SKM-1 (cell line): ENCODE measurements around the gene MAP1S.

Source experiments
- DNase-seq: peaks from one replicate; lab custom pipeline; 2025; ENCODE audit not compliant: unreplicated experiment; lab: John Stamatoyannopoulos, UW

MAP1S gene

DNA sequence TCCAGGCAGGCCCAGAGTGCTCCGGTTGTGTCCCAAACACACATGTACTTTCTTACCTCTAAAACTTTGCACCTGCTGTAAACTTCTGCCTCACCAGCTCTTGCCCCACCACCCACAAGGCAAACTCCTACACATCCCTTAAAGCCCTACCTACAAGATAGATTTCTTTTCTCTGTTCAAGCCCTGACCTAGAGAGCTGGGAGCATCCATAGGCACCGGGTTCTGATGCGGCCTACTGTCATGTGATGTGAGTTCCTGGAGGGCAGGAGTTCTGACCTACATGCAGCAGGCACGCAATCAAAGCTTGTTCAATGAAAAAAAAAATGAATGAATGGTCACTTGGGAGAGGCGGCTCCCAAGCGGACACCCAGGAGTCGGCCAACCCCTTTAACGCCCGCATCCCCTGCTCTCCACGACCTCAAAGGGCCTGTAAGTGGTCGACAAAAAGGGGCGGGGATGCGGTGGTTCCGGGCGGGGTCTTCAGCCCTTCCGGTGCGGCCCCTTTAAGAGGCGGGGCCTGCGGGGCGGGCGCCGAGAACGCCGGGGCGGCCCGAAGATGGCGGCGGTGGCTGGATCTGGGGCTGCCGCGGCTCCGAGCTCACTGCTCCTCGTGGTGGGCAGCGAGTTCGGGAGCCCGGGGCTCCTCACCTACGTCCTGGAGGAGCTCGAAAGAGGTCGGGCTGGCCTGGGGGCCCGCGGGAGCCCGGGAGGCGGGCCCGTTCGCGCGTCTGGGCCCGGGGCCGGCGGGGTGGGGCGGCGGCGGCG is at the start of gene MAP1S:
MAP1S (plus strand) TSS at position 534 of the 765 bp plus-strand sequence; CDS start at position 557, 23 bp downstream.
- no peak for DNase-seq

DNA sequence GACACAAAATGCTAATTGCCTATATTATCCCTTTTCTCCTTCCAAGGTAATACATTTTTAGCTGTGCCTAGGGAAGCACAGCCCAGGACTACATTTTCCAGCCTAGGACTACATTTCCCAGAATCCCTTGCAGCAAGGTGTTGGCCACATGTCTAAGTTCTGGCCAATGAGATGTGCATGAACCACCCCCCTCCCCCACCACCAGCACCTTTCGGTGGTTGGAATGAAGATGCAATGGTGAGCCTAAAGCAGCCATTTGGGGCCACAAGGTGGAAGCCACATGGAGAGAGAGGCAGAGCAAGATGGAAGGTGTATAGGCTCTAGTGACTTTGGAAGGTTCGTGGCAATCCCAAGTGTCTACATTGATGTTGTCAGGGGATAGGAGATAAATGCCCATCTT is 47.4 kb upstream of the MAP1S start:
- DNase-seq, result no peak

- DNase-seq, result no peak
These were observed 45.1 kb upstream of the MAP1S start for GRCh38 chr19:17673937-17674799.

DNA sequence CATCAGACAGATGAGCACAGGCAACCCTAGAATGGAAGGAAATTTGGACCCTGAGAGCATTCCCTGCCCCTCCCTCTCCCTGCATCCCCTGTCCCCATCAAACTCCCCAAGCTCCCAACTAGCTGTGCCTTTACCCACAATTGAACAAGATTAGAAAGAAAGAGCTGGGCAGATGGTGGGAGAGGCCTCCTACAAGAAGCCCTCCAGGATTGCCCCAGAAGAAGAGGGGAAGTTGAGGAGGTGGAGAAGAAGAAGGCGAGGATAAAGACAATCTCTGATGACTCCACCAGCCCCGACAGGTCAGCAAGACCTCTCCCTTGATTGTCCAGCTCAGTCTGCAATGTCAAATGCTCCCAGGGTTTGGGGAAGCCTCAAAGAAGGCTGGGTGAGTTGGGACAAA is 43.0 kb upstream of the MAP1S start:
- no peak for DNase-seq

GRCh38 chr19:17677002-17677401 is 42.3 kb upstream of the MAP1S start:
- DNase-seq, result no peak

- no peak for DNase-seq
These were observed 40.4 kb upstream of the MAP1S start for GRCh38 chr19:17678836-17679235.

DNA sequence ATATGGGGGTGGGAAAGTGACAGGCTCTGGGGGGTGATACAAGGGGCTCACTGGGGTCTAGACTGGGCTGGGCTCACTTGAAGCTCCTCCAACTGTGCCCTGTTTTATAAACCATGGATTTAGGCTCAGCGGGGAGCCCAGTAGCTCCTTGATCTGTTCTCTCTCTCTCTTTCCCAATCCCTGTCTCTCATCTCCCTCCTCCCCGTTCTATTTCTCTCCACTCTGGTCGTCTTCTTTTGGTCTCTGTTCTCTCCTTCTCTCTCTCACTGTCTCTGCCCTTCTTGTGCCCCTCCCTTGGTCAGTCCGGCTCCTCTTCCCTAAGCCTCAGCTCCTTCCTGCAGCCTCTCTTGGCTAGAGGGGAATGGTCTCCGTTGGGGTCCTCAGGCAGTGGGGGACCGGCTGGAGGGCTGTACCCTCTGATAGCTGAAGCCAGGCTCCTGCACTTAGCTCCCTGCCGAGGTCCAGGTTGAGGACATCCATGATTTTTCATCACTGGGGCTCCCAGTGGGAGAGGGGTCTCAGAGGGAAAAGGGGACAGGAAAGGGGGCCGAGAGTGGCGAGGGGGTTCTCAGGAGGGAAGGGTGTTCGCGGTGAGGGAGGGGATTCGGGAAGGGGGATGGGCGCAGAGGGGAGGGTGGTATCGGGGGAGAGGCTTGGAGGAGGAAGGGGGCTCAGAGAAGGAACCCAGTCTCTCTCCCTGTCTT is 39.6 kb upstream of the MAP1S start:
- DNase-seq, result no peak

- DNase-seq, result no peak
These were observed 39.0 kb upstream of the MAP1S start for GRCh38 chr19:17680230-17680722.

GRCh38 chr19:17681505-17682125 is 37.7 kb upstream of the MAP1S start:
- no peak for DNase-seq

- DNase-seq, result no peak
These were observed 37.0 kb upstream of the MAP1S start for GRCh38 chr19:17682273-17682672.

DNA sequence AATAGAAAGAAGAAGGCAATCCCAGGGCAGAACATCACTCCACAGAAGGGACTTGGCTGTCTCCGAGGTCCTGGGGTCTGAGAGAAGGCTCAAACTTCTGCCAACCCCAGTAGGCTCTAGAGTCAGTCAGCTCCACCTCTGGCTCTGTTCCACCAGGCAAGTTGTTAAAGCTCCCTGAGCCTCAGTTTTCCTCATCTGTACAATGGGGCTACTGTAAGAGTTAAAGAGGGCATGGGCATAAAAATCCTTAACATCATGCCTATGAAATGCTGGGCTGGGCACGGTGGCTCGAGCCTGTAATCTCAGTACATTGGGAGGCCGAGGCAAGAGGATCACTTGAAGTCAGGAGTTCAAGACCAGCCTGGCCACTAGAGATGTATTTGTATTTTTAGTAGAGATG is 36.2 kb upstream of the MAP1S start:
- no peak for DNase-seq

- no peak for DNase-seq
These were observed 35.0 kb upstream of the MAP1S start for GRCh38 chr19:17684256-17684655.

DNA sequence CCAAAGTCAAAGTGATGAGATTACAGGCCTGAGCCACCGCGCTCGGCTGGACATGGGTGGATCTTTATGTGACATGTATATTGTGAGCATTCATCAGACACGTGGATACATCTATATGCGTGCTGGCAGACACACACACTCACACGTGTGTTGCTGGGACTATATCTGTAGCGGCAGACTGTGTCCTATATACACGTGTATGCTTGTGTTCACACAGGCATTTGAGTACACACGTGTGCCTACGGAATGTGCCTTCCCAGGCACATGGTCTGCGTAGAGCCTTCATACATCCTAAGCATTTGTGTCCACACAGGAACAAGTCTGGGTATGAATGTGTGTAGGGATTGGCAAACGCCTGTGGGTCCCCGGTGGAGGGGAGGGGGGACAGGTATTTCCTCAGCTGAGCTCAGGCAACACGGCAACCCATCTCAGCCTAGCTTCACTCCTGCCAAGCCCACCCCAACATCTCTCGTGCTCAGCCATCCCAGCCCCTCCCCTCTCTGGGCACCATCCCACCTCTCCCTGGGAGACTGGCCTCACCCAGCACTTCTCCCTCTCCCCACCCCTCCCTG is 33.7 kb upstream of the MAP1S start:
- DNase-seq, result no peak

DNA sequence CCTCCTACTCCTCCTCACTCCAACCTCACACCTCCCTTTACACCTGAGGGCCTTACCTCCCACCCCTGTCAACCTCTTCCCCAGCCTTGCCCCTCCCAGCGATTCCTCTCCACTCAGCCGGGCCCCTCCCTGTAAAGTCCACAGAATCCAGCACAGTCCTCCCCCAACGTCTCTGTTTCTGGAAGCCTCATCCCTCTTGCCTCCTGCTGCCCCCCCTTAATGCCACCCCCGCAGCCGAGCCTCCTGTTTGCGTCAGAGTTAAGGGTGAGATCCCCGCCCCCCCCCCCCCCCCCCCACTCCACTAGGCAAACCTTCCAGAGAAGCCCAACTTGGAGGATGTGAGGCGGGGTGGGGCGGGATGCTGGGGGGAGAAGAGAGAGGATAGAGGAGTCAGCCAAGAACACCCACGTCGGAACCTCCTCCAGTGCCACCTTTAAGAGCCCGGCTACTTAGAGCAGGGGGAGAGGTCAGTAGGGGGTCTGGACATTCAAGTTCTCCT is 33.2 kb upstream of the MAP1S start:
- no peak for DNase-seq

DNA sequence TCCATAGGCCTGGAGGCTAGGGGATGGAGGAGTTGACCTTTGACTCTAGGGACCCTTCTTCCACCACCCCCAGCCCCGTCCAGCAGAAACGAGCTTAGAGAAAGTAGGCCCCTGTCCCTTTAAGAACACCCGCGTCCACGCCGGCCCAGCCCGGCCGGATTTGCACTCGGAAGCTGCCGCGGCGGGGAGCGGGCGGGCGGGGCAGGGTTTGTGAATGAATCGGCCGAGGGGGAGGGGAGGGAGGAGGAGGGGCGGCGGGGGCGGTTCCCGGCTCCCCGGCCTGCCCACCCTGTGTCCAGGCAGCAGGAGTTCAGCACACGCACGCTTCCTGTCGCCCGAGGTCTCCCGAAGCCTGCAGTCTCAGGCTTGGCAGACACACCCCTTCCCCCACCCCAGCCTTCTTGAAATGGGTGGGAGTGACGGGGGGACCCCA is 32.7 kb upstream of the MAP1S start:
- DNase-seq, result no peak

DNA sequence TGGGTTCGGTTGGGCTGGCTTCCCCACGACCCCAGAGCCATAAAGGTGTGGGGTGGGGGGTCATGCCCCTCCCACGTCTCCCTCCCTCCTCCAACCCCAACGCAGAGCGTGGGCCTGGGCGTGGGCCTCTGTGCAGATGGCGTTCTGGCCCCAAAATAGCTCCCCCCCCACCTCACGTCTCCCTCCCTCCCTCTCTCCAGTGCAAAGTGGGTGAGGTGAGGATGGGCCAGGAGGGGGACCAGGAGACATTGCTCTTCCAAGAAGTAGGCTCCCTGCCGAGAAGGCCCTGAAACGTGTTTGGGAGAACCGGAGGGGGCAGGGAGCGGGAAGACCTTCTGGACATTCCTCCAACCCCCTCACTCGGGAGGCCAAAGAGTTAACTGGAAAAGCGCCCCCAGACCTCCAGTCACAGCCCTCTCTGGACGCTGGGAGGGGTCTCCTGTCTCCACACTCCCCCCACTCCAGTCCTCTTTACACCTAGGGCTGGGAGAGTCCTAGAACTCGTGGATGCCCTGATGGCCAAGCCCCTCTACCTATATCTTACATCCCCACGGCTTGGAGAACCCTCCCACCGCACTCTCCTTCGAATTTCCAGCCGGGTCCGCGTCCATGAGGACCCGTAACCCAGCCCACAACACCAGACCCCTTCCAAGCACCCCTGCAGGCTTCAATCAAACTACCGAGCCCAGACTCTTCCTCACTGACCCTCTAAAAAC is 32.0 kb upstream of the MAP1S start:
- DNase-seq, result no peak

DNA sequence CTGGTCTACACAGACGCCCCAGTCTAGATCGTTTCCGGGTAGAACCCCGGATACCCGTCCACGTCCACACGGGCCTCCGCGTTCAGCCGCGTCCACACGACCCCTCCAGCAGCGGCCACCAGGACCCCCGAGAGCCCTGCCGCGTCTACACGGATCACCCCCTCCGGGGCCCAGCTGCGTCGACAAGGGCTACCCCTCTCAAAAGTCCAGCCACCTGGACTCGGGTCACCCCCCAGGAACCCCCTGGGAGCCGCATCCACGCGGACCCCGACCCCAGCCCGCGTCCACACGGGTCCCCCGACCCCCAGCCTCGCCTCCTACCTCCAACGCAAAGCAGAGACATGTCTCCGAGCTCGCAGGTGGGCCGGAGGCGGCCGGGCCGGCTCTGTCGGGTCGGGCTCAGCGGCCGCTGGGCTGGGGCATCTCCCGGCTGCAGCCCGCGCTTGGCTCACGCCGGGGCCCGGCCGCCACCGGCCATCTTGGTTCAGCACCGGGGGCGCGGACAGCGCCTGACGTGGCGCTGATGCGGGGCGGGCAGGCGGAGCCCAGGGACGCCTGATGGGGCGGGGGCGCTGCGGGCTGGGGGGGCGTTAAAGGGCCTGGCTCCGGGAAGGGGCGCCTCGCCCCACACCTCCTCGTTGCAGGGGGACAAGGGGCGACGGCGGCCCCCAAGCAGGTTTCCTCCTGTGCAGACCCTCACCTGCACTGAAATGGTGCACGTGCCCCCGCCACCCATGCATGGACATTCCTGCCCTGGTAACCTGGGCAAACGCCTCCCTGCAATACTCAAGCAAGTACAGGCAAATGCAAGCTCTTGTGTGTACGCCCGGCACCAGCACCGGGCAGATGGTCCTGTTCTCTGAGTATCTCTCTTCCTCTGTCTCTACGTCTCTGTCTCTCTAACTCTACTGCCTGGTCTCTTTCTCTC is 31.2 kb upstream of the MAP1S start, which contains the start of gene UNC13A:
UNC13A (minus strand) TSS at position 498 of the 928 bp plus-strand sequence; CDS start at position 343, 155 bp downstream.
- no peak for DNase-seq

DNA sequence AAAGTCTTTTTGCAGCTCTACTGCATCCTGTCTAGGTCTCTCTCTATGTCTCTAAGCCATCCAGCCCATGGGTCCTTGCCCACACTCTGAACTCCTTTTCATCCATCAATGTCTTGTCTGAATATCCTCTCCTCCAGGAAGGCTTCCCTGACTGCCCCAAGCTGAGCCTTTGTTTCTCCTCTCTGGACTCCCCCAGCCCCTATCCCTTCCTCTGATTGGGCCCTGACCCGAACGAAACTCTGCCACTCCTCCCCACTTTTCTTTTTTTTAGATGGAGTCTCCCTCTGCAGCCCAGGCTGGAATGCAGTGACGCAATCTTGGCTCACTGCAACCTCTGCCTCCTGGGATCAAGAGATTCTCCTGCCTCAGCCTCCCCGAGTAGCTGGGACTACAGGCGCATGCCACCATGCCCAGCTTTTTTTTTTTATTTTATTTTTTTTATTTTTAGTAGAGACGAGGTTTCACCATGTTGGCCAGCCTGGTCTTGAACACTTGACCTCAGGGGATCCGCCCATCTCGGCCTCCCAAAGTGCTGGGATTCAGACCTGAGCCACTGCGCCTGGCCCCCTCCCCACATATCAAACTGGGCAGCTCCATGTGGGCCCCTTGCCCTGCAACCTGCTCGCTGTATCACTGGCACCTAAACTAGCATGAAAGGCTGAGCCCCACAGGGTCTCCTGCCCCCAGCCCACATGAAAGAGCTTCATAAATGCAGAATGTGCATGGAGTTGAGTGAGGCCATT is 30.3 kb upstream of the MAP1S start:
- no peak for DNase-seq
